H9 (cell line): ENCODE data around the gene MYCBP2. TPM values are rescaled to one million over a fixed set of nuclear protein-coding genes. Genes with fewer than 3 reads are reported as not detected.

Source experiments
- DNase-seq: peaks from one replicate; pipeline ENCODE4 v3.0.0-alpha.2; 2017
- H2AFZ ChIP-seq: one replicate; pipeline ENCODE4 v1.6.1; 2013; ENCODE audit warnings: mild to moderate bottlenecking, low read length, control low read depth, moderate library complexity
- H2AK5ac ChIP-seq: 2 replicates; pipeline ENCODE4 v1.6.1; 2013; ENCODE audit warnings: low read length, control low read depth, mixed read lengths; ENCODE audit not compliant: insufficient read length
- H2BK120ac ChIP-seq: one replicate; pipeline ENCODE4 v1.6.1; 2013; ENCODE audit warnings: low read depth, mild to moderate bottlenecking, low read length, control low read depth, inconsistent platforms; ENCODE audit not compliant: poor library complexity, severe bottlenecking
- H2BK12ac ChIP-seq: 2 replicates; pipeline ENCODE4 v1.6.1; 2013; ENCODE audit warnings: low read length, control low read depth, mixed read lengths, low read depth; ENCODE audit not compliant: insufficient read length
- H2BK15ac ChIP-seq: 2 replicates; pipeline ENCODE4 v1.6.1; 2013; ENCODE audit warnings: low read depth, low read length, control low read depth
- H2BK20ac ChIP-seq: one replicate; pipeline ENCODE4 v1.6.1; 2013; ENCODE audit warnings: low read depth, mild to moderate bottlenecking, low read length, control low read depth, inconsistent platforms; ENCODE audit not compliant: poor library complexity, severe bottlenecking
- H2BK5ac ChIP-seq: 2 replicates; pipeline ENCODE4 v1.6.1; 2013; ENCODE audit warnings: low read length, control low read depth, mixed read lengths; ENCODE audit not compliant: insufficient read length
- H3K14ac ChIP-seq: 2 replicates; pipeline ENCODE4 v1.6.1; 2013; ENCODE audit warnings: low read length, control low read depth; ENCODE audit not compliant: insufficient read depth
- H3K18ac ChIP-seq: 2 replicates; pipeline ENCODE4 v1.6.1; 2013; ENCODE audit warnings: low read depth, mild to moderate bottlenecking, mixed read lengths, low read length, control low read depth; ENCODE audit not compliant: insufficient read length
- H3K23ac ChIP-seq: 2 replicates; pipeline ENCODE4 v1.6.1; 2013; ENCODE audit warnings: low read length, control low read depth, mixed read lengths, low read depth; ENCODE audit not compliant: insufficient read length
- H3K23me2 ChIP-seq: 2 replicates; pipeline ENCODE4 v1.6.1; 2013; ENCODE audit warnings: low read depth, mild to moderate bottlenecking, mixed read lengths, low read length, control low read depth; ENCODE audit not compliant: insufficient read length, poor library complexity, severe bottlenecking
- H3K27ac ChIP-seq: 2 replicates; pipeline ENCODE4 v1.5.1; 2013; ENCODE audit warnings: low read length, control low read depth, mixed read lengths, low read depth; ENCODE audit not compliant: insufficient read length
- H3K27me3 ChIP-seq: 2 replicates; pipeline ENCODE4 v1.6.1; 2013; ENCODE audit warnings: low read length, control low read depth, inconsistent platforms; ENCODE audit not compliant: insufficient read depth
- H3K4ac ChIP-seq: 2 replicates; pipeline ENCODE4 v1.6.1; 2013; ENCODE audit warnings: low read depth, mild to moderate bottlenecking, control low read depth, inconsistent platforms, low read length, moderate library complexity
- H3K4me1 ChIP-seq: 2 replicates; pipeline ENCODE4 v1.6.1; 2013; ENCODE audit warnings: low read length, control low read depth, inconsistent platforms; ENCODE audit not compliant: insufficient read depth
- H3K4me2 ChIP-seq: 2 replicates; pipeline ENCODE4 v1.6.1; 2013; ENCODE audit warnings: low read length, control low read depth, mixed read lengths; ENCODE audit not compliant: insufficient read length, insufficient read depth
- H3K56ac ChIP-seq: 2 replicates; pipeline ENCODE4 v1.6.1; 2013; ENCODE audit warnings: low read depth, mild to moderate bottlenecking, mixed read lengths, low read length, control low read depth; ENCODE audit not compliant: insufficient read length
- H3K79me1 ChIP-seq: 2 replicates; pipeline ENCODE4 v1.6.1; 2013; ENCODE audit warnings: low read depth, mild to moderate bottlenecking, moderate library complexity, low read length, control low read depth, inconsistent platforms; ENCODE audit not compliant: insufficient read depth, poor library complexity, severe bottlenecking
- H3K79me2 ChIP-seq: 2 replicates; pipeline ENCODE4 v1.6.1; 2013; ENCODE audit warnings: low read length, control low read depth, inconsistent platforms; ENCODE audit not compliant: insufficient read depth
- H3K9ac ChIP-seq: 2 replicates; pipeline ENCODE4 v1.6.1; 2013; ENCODE audit warnings: low read length, control low read depth, mixed read lengths; ENCODE audit not compliant: insufficient read length; ENCODE audit errors: extremely low read depth
- H3K9me3 ChIP-seq: one replicate; pipeline ENCODE4 v1.6.1; 2013; ENCODE audit warnings: low read depth, low read length, inconsistent platforms; ENCODE audit not compliant: control insufficient read depth
- H3T11ph ChIP-seq: one replicate; pipeline ENCODE4 v1.6.1; 2013; ENCODE audit warnings: mild to moderate bottlenecking, low read length, control low read depth, inconsistent platforms
- H4K20me1 ChIP-seq: one replicate; pipeline ENCODE4 v1.6.1; 2013; ENCODE audit not compliant: control insufficient read depth, insufficient read length, insufficient read depth
- H4K5ac ChIP-seq: 2 replicates; pipeline ENCODE4 v1.6.1; 2013; ENCODE audit warnings: low read depth, mild to moderate bottlenecking, mixed read lengths, low read length, control low read depth; ENCODE audit not compliant: insufficient read length
- H4K8ac ChIP-seq: replicated peaks from 2 replicates; pipeline ENCODE4 v1.6.1; 2013; ENCODE audit warnings: low read length, control low read depth, mixed read lengths, low read depth; ENCODE audit not compliant: insufficient read length
- H4K91ac ChIP-seq: 2 replicates; pipeline ENCODE4 v1.6.1; 2013; ENCODE audit warnings: low read depth, mild to moderate bottlenecking, moderate library complexity, mixed read lengths, low read length, control low read depth; ENCODE audit not compliant: insufficient read length
- H3K27ac Mint-ChIP-seq, 3 experiments: 2 replicates in 2 of 3; 3 replicates in 1 of 3; pipeline ENCODE4 v1.8.0; 2020 to 2021; ENCODE audit warnings: mixed read lengths in 3 of 3, mild to moderate bottlenecking in 1 of 3, moderate library complexity in 1 of 3
- H3K27me3 Mint-ChIP-seq: 2 replicates; pipeline ENCODE4 v1.8.0; 2021; ENCODE audit warnings: low read depth, mild to moderate bottlenecking, moderate library complexity, mixed read lengths
- H3K36me3 Mint-ChIP-seq, 3 experiments: 2 replicates in 2 of 3; 3 replicates in 1 of 3; pipeline ENCODE4 v1.8.0; 2020 to 2021; ENCODE audit warnings: low read depth in 3 of 3, mixed read lengths in 3 of 3; ENCODE audit not compliant: insufficient read depth in 1 of 3
- H3K4me1 Mint-ChIP-seq, 2 experiments: 2 replicates each; pipeline ENCODE4 v1.8.0; 2020; ENCODE audit warnings: mixed read lengths in 2 of 2
- H3K4me3 Mint-ChIP-seq, 2 experiments: 2 replicates in 1 of 2; 3 replicates in 1 of 2; pipeline ENCODE4 v1.8.0; 2020 to 2021; ENCODE audit warnings: mild to moderate bottlenecking in 2 of 2, mixed read lengths in 2 of 2, moderate library complexity in 1 of 2
- H3K9me3 Mint-ChIP-seq, 2 experiments: 2 replicates in 1 of 2; 3 replicates in 1 of 2; pipeline ENCODE4 v1.8.0; 2020; ENCODE audit warnings: mild to moderate bottlenecking in 2 of 2, mixed read lengths in 2 of 2, moderate library complexity in 1 of 2
- CTCF ChIP-seq: fragments of 200-600 bp; sonication (generic); conservative IDR thresholded peaks from 3 replicates; pipeline ENCODE4 v1.8.0; 2021; ENCODE audit warnings: antibody characterized with exemption, mild to moderate bottlenecking
- WGBS: extraction: QIAGEN DNeasy Blood & Tissue Kit; methylation state at CpG from one replicate; pipeline ENCODE4 v1.1.7; 2013; ENCODE audit warnings: missing lambda C conversion rate, low lambda C conversion rate, mixed read lengths; ENCODE audit not compliant: insufficient read length; ENCODE audit errors: extremely low coverage; 5-methylcytosine and 5-hydroxymethylcytosine counted together
- total RNA-seq: library from RNA; stranded (reverse); gene quantifications from 2 replicates; pipeline ENCODE4 v1.2.1, GENCODE V29; 2021

Gene MYCBP2
- total RNA-seq, 1 experiment from 2014 or later: 32.0 TPM

DNA sequence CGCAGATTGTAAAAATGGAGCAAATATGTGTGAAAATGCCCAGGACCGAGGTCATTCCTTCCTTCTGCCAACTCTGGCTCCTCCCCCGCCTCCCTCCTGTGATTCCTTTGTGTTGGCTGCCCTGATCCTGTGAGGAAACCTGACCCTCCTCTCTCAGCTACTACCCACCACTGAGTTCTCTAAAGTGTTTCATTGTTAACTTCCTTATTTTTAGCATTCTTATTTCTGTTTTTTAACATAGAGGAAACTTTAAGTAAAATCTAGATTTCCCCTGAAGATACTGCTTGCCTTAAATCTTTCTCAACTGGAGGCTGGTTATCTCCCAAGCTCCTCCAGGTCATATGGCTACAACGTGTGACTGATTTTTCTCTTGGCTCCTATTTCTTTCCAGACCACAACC is 278.2 kb downstream of the MYCBP2 start:
- Mint-ChIP-seq H3K36me3 (peaks cover 15 to 48% (median 28%) of the 10 kb centered on the region in 3 experiments; a peak in 6 of 7 replicates), H3K9me3 (no peaks in the 10 kb centered on the region; a peak in 1 of 5 replicates), H3K4me1 (peaks cover 34 to 43% of the 10 kb centered on the region in 2 experiments), H3K27me3 (no peaks in the 10 kb centered on the region), H3K4me3 (no peak overlapping the region; a peak in 1 of 5 replicates), H3K27ac (peak overlapping the region; percentile 53 to 86 (median 75); a peak in 6 of 7 replicates)
- Histone ChIP-seq H2BK120ac (no peak overlapping the region), H4K91ac (no peak overlapping the region), H3K9me3 (no peaks in the 10 kb centered on the region), H3K4me1 (peaks cover 5% of the 10 kb centered on the region; the same call in 1 of the 2 replicates), H2AFZ (no peak overlapping the region), H4K5ac (no peak overlapping the region), H3K23me2 (no peaks in the 10 kb centered on the region), H3K4ac (no peak overlapping the region), H3K23ac (no peak overlapping the region), H4K8ac (no peak overlapping the region), H3K56ac (no peak overlapping the region), H3K79me1 (no peaks in the 10 kb centered on the region), H3K18ac (no peak overlapping the region), H3K79me2 (no peaks in the 10 kb centered on the region), H3T11ph (no peak overlapping the region), H4K20me1 (no peaks in the 10 kb centered on the region), H3K27me3 (no peaks in the 10 kb centered on the region), H2BK12ac (no peak overlapping the region), H2BK20ac (no peak overlapping the region), H3K14ac (no peak overlapping the region), H2AK5ac (no peak overlapping the region), H3K27ac (no peak overlapping the region), H3K9ac (no peak overlapping the region), H3K4me2 (no peak overlapping the region), H2BK5ac (no peak overlapping the region), H2BK15ac (no peak overlapping the region)
- no peak for TF ChIP-seq CTCF
- DNase-seq: peak; percentile 72
- no CpG with 5 or more reads among the region's 4 CpGs for WGBS
